Fibroblast of skin of abdomen (primary cell): ENCODE data around the gene C16orf89. TPM values are rescaled to one million over a fixed set of nuclear protein-coding genes. Genes with fewer than 3 reads are reported as not detected.
A peak's percentile ranks its signal among the peaks of the same experiment; 100 is the strongest.
"Not testable (repeated sequence)": the region's sequence is repeated elsewhere in the genome, so short reads cannot be mapped to it uniquely, and the experiment has no call there.

Experiments
- DNase-seq: peaks from one replicate; pipeline ENCODE4 v3.0.0-alpha.2; 2013
- polyA plus RNA-seq, 2 experiments: library from polyadenylated mRNA; unstranded; fragments of 120-200 nt; gene quantifications; one replicate each; pipeline ENCODE4 v1.2.1, GENCODE V29; 2013; ENCODE audit not compliant: insufficient read length in 2 of 2

The C16orf89 gene
- not detected for polyA plus RNA-seq (2013, experiment 1 of 2; ENCODE audit: insufficient read length)
- 0.10 TPM for polyA plus RNA-seq (2013, experiment 2 of 2; ENCODE audit: insufficient read length)

GRCh38 chr16:5065813-5066212, at the start of gene C16orf89:
Gene C16orf89 (minus strand): TSS chr16:5065956. CDS start chr16:5065908, 48 bp downstream.
- no peak for DNase-seq

GRCh38 chr16:5110933-5111332, 45.2 kb upstream of the C16orf89 start:
- not testable (repeated sequence) for DNase-seq

GRCh38 chr16:5108505-5109158, 42.9 kb upstream of the C16orf89 start:
- no peak for DNase-seq

GRCh38 chr16:5105039-5105438, 39.3 kb upstream of the C16orf89 start:
- not testable (repeated sequence) for DNase-seq

GRCh38 chr16:5103296-5104032, 37.7 kb upstream of the C16orf89 start:
- not testable (repeated sequence) for DNase-seq

GRCh38 chr16:5099174-5099573, 33.4 kb upstream of the C16orf89 start:
- DNase-seq, result not testable (repeated sequence)

GRCh38 chr16:5098221-5099159, 32.7 kb upstream of the C16orf89 start:
- DNase-seq, result peak; percentile 65

GRCh38 chr16:5097470-5098220, 31.9 kb upstream of the C16orf89 start, which contains the start of gene EEF2KMT:
Gene EEF2KMT (minus strand): TSS chr16:5097795. CDS start chr16:5097739, 56 bp downstream.
- peak; percentile 100 for DNase-seq

GRCh38 chr16:5097061-5097469, 31.3 kb upstream of the C16orf89 start:
- peak; percentile 34 for DNase-seq

GRCh38 chr16:5096437-5097060, 30.8 kb upstream of the C16orf89 start:
- DNase-seq, result not testable (repeated sequence)

- not testable (repeated sequence) for DNase-seq
Observed at GRCh38 chr16:5095145-5095830, 29.5 kb upstream of the C16orf89 start.

- not testable (repeated sequence) for DNase-seq
Observed at GRCh38 chr16:5093746-5094145, 28.0 kb upstream of the C16orf89 start.

- not testable (repeated sequence) for DNase-seq
Observed at GRCh38 chr16:5093081-5093480, 27.3 kb upstream of the C16orf89 start.

- not testable (repeated sequence) for DNase-seq
Observed at GRCh38 chr16:5090592-5090991, 24.8 kb upstream of the C16orf89 start.

- DNase-seq, result not testable (repeated sequence)
Observed at GRCh38 chr16:5089911-5090555, 24.3 kb upstream of the C16orf89 start.

GRCh38 chr16:5088936-5089335, 23.2 kb upstream of the C16orf89 start:
- not testable (repeated sequence) for DNase-seq

- DNase-seq, result not testable (repeated sequence)
Observed at GRCh38 chr16:5088086-5088790, 22.5 kb upstream of the C16orf89 start.

GRCh38 chr16:5085716-5086115, 20.0 kb upstream of the C16orf89 start:
- not testable (repeated sequence) for DNase-seq

- DNase-seq, result peak; percentile 26
Observed at GRCh38 chr16:5084802-5085201, 19.0 kb upstream of the C16orf89 start.
